ENCODE data around the gene IDH3A. TPM values are rescaled to one million over a fixed set of nuclear protein-coding genes. Genes with fewer than 3 reads are reported as not detected.

The IDH3A gene
- total and polyA plus RNA-seq, 9 donors, result 25.3 to 50.1 (median 35.5) TPM

GRCh38 chr15:78178064-78178463, 28.9 kb downstream of the IDH3A start:
- H3K9me3 ChIP-seq (replicated peaks; ENCODE audit: control insufficient read depth, low read depth, low read length), result no peaks in the 10 kb centered on the region

DNA sequence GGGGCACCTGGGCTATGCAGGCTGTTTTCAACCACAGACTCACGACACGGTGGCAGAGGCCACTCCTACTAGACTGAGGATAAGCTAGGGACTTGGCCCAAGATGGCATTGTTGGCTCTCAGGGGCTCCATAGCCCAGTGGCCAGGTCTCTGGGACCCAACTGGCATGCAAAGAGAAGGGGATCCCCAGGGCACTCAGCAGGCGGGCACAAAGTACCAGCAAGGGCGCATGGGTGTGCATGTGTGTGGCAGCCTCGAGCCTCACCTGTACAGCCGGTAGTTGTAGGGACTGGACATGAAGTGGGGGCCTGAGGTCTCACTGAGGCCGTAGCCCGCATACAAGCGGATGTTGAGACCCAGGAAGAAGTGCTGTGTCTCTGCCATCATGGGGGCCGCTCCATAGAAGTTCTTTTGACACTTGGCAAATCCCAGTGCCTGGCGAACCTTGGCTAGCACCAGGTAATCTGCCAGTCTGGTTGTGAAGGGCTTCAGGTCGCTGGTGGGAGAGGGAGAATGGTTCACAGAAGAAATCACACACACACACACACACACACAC, 30.2 kb downstream of the IDH3A start:
- H3K36me3 ChIP-seq (ENCODE audit: control insufficient read depth, insufficient read depth, low read length), result no peaks in the 10 kb centered on the region
- H3K9me3 ChIP-seq (replicated peaks; ENCODE audit: control insufficient read depth, low read depth, low read length), result no peaks in the 10 kb centered on the region
- H3K4me1 ChIP-seq (ENCODE audit: control insufficient read depth, insufficient read depth, low read length), result peaks cover 13% of the 10 kb centered on the region
- DNase-seq, result no peak
- H3K27ac ChIP-seq (ENCODE audit: low read length), result no peak overlapping the region
- H3K27me3 ChIP-seq (ENCODE audit: control insufficient read depth, insufficient read depth, low read length), result no peaks in the 10 kb centered on the region
- 81% methylated on average over 9 of the region's 12 CpGs for WGBS (ENCODE audit: insufficient coverage)
- H3K4me3 ChIP-seq (ENCODE audit: low read length), result no peak overlapping the region

More at GRCh38 chr15:78178064-78178463, 28.9 kb downstream of the IDH3A start:
- H3K36me3 ChIP-seq (ENCODE audit: control insufficient read depth, insufficient read depth, low read length), result no peaks in the 10 kb centered on the region
- H3K27ac ChIP-seq (ENCODE audit: low read length), result no peak overlapping the region
- DNase-seq, result peak; percentile 30
- H3K27me3 ChIP-seq (ENCODE audit: control insufficient read depth, insufficient read depth, low read length), result no peaks in the 10 kb centered on the region
- WGBS (ENCODE audit: insufficient coverage), result 70% methylated on average over 4 of the region's 6 CpGs
- H3K4me1 ChIP-seq (ENCODE audit: control insufficient read depth, insufficient read depth, low read length), result peaks cover 13% of the 10 kb centered on the region
- H3K4me3 ChIP-seq (ENCODE audit: low read length), result no peak overlapping the region

DNA sequence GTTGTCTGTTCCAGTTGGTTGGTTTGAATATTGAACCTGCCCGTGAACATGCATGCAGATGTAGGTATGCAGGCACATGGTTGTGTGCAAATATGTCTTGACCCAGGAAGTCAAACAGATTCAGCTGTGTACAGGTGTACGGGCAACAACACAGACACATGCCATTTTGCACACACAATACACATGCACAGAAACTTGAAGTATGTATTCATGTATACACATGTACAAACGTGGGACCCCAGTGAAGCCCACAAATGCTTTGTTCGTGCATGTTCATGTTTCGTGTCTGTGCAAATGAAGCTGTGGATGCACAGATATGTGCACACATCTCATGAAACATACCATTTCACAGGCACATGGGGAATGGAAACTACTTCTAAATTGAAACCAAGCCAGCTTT, 30.7 kb downstream of the IDH3A start:
- Histone ChIP-seq H3K27me3 (ENCODE audit: control insufficient read depth, insufficient read depth, low read length) (no peaks in the 10 kb centered on the region), H3K27ac (ENCODE audit: low read length) (no peak overlapping the region), H3K36me3 (ENCODE audit: control insufficient read depth, insufficient read depth, low read length) (no peaks in the 10 kb centered on the region), H3K4me1 (ENCODE audit: control insufficient read depth, insufficient read depth, low read length) (peaks cover 13% of the 10 kb centered on the region), H3K9me3 (replicated peaks; ENCODE audit: control insufficient read depth, low read depth, low read length) (no peaks in the 10 kb centered on the region), H3K4me3 (ENCODE audit: low read length) (no peak overlapping the region)
- no peak for DNase-seq
- WGBS (ENCODE audit: insufficient coverage), result 80% methylated on average over 1 of the region's 5 CpGs

GRCh38 chr15:78182336-78182700, 33.2 kb downstream of the IDH3A start:
- no peaks in the 10 kb centered on the region for H3K27me3 ChIP-seq (ENCODE audit: control insufficient read depth, insufficient read depth, low read length)
- no peak for DNase-seq
- 93% methylated on average over 5 of the region's 5 CpGs for WGBS (ENCODE audit: insufficient coverage)
- H3K9me3 ChIP-seq (replicated peaks; ENCODE audit: control insufficient read depth, low read depth, low read length), result no peaks in the 10 kb centered on the region
- H3K4me1 ChIP-seq (ENCODE audit: control insufficient read depth, insufficient read depth, low read length), result peaks cover 13% of the 10 kb centered on the region
- no peak overlapping the region for H3K27ac ChIP-seq (ENCODE audit: low read length)
- H3K36me3 ChIP-seq (ENCODE audit: control insufficient read depth, insufficient read depth, low read length), result no peaks in the 10 kb centered on the region
- H3K4me3 ChIP-seq (ENCODE audit: low read length), result no peak overlapping the region

DNA sequence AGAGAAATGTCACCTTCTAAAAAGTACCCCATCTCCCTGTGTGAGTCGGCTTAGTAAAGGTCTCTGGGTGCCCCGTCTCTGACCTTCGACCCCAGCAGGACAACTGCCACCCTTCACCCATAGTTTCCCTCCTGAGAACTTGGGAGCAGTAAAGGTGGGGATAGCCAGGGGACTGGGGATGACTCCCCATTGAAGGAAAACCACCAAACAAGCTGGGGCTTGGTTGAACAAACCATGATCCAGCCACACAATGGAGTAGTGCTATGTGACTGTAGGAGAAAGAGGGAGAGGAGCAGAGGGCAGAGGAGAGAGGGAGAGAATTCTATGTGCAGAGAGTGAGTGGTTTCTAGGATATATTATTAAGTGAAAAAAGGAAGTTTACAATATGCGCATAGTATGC, 33.7 kb downstream of the IDH3A start:
- Histone ChIP-seq H3K4me1 (ENCODE audit: control insufficient read depth, insufficient read depth, low read length) (peaks cover 8% of the 10 kb centered on the region), H3K36me3 (ENCODE audit: control insufficient read depth, insufficient read depth, low read length) (no peaks in the 10 kb centered on the region), H3K27ac (ENCODE audit: low read length) (no peak overlapping the region), H3K27me3 (ENCODE audit: control insufficient read depth, insufficient read depth, low read length) (no peaks in the 10 kb centered on the region), H3K9me3 (replicated peaks; ENCODE audit: control insufficient read depth, low read depth, low read length) (no peaks in the 10 kb centered on the region), H3K4me3 (ENCODE audit: low read length) (no peak overlapping the region)
- no CpG with 5 or more reads among the region's 4 CpGs for WGBS (ENCODE audit: insufficient coverage)
- DNase-seq, result no peak

DNA sequence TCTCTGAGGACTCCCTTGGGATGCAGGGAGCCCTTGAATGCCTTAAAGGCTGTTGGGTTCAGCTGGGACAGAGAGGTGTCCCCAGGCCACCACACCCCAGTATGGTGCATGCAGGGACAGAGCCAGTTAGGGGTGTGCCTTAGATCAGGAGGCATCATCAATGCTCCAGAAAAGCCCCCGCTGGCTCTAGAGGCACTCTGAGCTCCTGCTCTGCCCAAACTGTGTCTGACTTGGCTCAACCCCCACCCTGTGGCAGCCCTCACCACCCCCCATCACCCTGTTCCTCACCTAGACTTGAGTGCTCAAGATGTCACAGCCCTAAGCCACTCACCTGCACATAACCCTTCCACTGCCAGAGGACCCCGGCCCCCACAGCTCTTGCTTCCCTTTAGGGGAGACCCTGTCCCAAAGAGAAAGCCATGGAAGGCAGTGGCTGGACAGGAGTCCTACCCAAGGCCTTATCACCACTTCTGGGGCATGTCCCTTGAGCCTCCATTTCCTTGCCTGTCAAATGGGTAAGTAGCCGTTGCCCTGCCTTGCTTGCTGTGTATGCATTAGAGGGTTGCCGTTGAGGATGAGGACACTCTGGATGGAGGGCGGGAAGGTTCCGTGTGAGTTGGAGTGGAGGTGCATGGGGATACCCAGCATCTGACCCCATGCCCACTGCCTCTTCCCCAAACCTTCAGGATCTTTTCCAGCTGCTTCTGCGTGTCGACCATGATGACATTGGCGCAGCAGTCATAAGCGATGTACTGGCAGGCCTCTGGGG, 43.8 kb downstream of the IDH3A start:
- DNase-seq, result no peak
- WGBS (ENCODE audit: insufficient coverage), result 100% methylated on average over 5 of the region's 10 CpGs
- Histone ChIP-seq H3K36me3 (ENCODE audit: control insufficient read depth, insufficient read depth, low read length) (no peaks in the 10 kb centered on the region), H3K9me3 (replicated peaks; ENCODE audit: control insufficient read depth, low read depth, low read length) (peaks cover 6% of the 10 kb centered on the region), H3K4me3 (ENCODE audit: low read length) (no peak overlapping the region), H3K27ac (ENCODE audit: low read length) (no peak overlapping the region), H3K4me1 (ENCODE audit: control insufficient read depth, insufficient read depth, low read length) (no peaks in the 10 kb centered on the region), H3K27me3 (ENCODE audit: control insufficient read depth, insufficient read depth, low read length) (no peaks in the 10 kb centered on the region)

DNA sequence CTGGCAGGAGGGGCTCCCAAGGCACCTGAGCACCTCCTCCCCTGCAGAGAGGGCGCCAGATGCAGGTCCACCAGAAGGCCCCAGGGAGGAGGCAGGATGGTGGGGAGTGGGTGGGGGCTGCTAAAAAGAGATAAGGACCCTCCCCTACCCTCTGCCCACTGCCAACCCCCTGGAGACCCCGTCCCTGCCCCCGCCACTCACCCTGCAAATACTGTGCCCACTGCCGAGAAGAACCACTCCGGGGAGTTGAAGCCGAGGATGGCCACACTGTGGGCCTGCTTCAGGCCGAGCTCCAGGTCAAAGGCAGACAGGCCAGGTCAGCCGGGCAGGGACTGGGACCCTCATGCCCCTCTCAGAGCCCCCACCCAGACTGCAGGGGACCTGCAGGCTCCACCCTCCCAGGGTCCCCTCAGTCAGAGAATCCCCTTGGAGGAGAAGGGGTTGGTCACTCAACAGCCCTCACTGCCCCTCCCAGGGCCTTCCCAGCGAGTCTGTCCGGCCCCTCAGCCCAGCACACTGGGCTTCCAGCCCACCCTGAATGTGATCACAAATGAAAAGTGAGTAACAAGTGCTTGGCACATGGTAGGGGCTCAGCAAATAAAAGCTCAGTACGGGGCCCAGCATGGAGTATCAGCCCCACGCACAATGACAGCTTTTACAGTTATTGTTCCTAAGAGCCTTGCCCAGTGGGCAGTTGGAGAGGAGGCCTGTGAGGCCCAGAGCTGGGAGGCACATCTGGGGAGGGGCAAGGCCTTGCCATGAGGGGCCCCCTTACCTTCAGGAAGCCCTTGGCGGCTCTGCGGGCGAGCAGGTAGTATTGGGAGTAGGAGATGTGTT, 44.8 kb downstream of the IDH3A start:
- DNase-seq, result no peak
- Histone ChIP-seq H3K9me3 (replicated peaks; ENCODE audit: control insufficient read depth, low read depth, low read length) (peaks cover 6% of the 10 kb centered on the region), H3K4me1 (ENCODE audit: control insufficient read depth, insufficient read depth, low read length) (no peaks in the 10 kb centered on the region), H3K27ac (ENCODE audit: low read length) (no peak overlapping the region), H3K36me3 (ENCODE audit: control insufficient read depth, insufficient read depth, low read length) (no peaks in the 10 kb centered on the region), H3K4me3 (ENCODE audit: low read length) (no peak overlapping the region), H3K27me3 (ENCODE audit: control insufficient read depth, insufficient read depth, low read length) (no peaks in the 10 kb centered on the region)
- 84% methylated on average over 9 of the region's 15 CpGs for WGBS (ENCODE audit: insufficient coverage)

DNA sequence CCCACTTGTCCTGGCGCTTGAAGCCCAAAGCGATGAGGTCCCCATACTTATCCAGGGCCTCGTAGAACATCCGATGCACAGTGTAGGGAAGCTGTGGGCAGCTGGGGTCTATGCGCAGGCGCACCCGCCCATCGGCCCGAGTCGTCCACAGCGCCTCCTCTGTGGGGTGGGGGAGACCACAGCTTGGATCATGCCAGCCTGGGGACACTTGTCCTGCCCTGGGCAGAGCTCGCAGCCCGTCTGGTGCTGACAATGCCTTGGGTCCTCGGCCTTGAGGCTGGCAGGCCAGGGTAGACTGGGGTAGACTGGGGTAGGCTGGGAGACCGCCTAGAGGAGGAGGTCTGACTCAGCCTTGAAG, 45.4 kb downstream of the IDH3A start:
- peaks cover 6% of the 10 kb centered on the region for H3K9me3 ChIP-seq (replicated peaks; ENCODE audit: control insufficient read depth, low read depth, low read length)
- WGBS (ENCODE audit: insufficient coverage), result 88% methylated on average over 13 of the region's 15 CpGs
- no peaks in the 10 kb centered on the region for H3K27me3 ChIP-seq (ENCODE audit: control insufficient read depth, insufficient read depth, low read length)
- H3K4me1 ChIP-seq (ENCODE audit: control insufficient read depth, insufficient read depth, low read length), result no peaks in the 10 kb centered on the region
- H3K27ac ChIP-seq (ENCODE audit: low read length), result no peak overlapping the region
- DNase-seq, result no peak
- no peaks in the 10 kb centered on the region for H3K36me3 ChIP-seq (ENCODE audit: control insufficient read depth, insufficient read depth, low read length)
- no peak overlapping the region for H3K4me3 ChIP-seq (ENCODE audit: low read length)

DNA sequence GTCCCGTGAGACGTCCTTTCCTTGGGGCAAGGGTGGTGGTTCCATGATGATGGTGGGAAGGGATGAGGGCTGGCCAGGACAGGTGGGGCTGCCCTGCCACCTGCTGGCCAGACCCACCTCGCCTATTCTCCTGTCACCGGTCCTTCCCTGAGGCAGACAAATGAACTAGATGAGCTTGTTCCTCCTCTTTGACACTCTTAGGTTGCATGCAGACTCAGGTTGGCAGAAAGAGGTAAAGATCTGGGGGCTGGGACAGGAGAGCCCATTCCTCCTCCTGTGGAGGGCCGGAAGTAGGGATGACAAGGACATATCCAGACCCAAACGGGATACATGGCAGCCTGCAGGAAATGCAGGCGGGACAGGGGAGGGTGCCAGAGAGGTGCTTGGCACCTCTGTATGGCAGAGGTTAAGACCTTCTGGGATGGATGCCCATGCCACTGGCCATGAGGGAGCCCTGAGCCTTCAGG, 46.6 kb downstream of the IDH3A start:
- no peaks in the 10 kb centered on the region for H3K4me1 ChIP-seq (ENCODE audit: control insufficient read depth, insufficient read depth, low read length)
- no peaks in the 10 kb centered on the region for H3K27me3 ChIP-seq (ENCODE audit: control insufficient read depth, insufficient read depth, low read length)
- no peak overlapping the region for H3K4me3 ChIP-seq (ENCODE audit: low read length)
- DNase-seq, result no peak
- peaks cover 6% of the 10 kb centered on the region for H3K9me3 ChIP-seq (replicated peaks; ENCODE audit: control insufficient read depth, low read depth, low read length)
- 25% methylated on average over 7 of the region's 7 CpGs for WGBS (ENCODE audit: insufficient coverage)
- no peaks in the 10 kb centered on the region for H3K36me3 ChIP-seq (ENCODE audit: control insufficient read depth, insufficient read depth, low read length)
- H3K27ac ChIP-seq (ENCODE audit: low read length), result no peak overlapping the region

DNA sequence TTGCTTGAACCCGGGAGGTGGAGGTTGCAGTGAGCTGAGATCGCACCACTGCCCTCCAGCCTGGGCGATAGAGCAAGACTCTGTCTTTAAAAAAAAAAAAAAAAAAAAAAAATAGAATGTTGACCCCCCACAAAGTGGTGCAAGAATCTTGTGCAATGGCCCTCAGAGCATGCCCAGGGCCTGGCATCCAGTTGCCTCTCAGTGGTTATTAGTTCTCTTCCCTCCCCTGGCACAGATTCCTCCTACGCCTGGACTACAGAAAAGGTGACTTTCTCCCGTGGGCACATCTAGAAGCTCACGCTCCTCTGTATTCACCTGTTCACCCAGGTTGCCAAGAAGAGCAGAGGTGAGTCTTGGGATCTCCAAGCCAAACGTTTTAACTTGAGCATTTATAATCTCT, 48.5 kb downstream of the IDH3A start:
- no peak overlapping the region for H3K4me3 ChIP-seq (ENCODE audit: low read length)
- no peaks in the 10 kb centered on the region for H3K27me3 ChIP-seq (ENCODE audit: control insufficient read depth, insufficient read depth, low read length)
- no peaks in the 10 kb centered on the region for H3K36me3 ChIP-seq (ENCODE audit: control insufficient read depth, insufficient read depth, low read length)
- no peak for DNase-seq
- H3K27ac ChIP-seq (ENCODE audit: low read length), result no peak overlapping the region
- H3K4me1 ChIP-seq (ENCODE audit: control insufficient read depth, insufficient read depth, low read length), result peaks cover 11% of the 10 kb centered on the region
- 64% methylated on average over 3 of the region's 7 CpGs for whole genome bisulfite sequencing (ENCODE audit: insufficient coverage)
- H3K9me3 ChIP-seq (replicated peaks; ENCODE audit: control insufficient read depth, low read depth, low read length), result no peaks in the 10 kb centered on the region

All from muscle of leg (tissue), 11 donors.